ENCODE results near the gene CYP4F8.
"Not testable (repeated sequence)": the region's sequence is repeated elsewhere in the genome, so short reads cannot be mapped to it uniquely, and the experiment has no call there.

The CYP4F8 gene

GRCh38 chr19:15644066-15644741 is 29.2 kb downstream of the CYP4F8 start:
- TF ChIP-seq, protein P1, sequence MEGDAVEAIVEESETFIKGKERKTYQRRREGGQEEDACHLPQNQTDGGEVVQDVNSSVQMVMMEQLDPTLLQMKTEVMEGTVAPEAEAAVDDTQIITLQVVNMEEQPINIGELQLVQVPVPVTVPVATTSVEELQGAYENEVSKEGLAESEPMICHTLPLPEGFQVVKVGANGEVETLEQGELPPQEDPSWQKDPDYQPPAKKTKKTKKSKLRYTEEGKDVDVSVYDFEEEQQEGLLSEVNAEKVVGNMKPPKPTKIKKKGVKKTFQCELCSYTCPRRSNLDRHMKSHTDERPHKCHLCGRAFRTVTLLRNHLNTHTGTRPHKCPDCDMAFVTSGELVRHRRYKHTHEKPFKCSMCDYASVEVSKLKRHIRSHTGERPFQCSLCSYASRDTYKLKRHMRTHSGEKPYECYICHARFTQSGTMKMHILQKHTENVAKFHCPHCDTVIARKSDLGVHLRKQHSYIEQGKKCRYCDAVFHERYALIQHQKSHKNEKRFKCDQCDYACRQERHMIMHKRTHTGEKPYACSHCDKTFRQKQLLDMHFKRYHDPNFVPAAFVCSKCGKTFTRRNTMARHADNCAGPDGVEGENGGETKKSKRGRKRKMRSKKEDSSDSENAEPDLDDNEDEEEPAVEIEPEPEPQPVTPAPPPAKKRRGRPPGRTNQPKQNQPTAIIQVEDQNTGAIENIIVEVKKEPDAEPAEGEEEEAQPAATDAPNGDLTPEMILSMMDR (conservative IDR thresholded peaks at IDR 0.05; ENCODE audit: low read length), result no peak
- no peak overlapping the region for H3K4me3 ChIP-seq (ENCODE audit: low read length)
- no peak for DNase-seq (ENCODE audit: low read depth)

DNA sequence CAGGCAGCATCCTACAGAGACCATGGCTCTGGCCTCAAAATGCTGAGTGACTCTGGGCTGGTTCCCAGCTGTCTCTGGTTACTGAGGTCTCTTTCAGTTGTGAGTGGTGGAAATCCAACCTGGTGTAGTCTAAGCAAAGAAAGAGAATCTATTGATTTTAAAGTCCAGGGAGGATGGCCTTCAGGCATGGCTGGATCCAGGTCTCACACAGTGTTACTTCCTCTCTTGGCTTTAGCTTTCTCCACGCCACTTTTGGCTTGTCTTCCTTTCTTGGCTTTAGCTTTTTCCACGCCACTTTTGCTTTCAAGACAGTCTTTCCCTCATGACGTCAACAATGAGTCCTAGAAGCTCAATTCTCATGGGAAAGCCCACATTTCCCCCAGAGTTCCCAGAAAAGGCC is 29.8 kb downstream of the CYP4F8 start:
- H3K4me3 ChIP-seq (ENCODE audit: low read length), result no peak overlapping the region
- DNase-seq (ENCODE audit: low read depth), result no peak
- TF ChIP-seq, protein P1 (conservative IDR thresholded peaks at IDR 0.05; ENCODE audit: low read length), result no peak

DNA sequence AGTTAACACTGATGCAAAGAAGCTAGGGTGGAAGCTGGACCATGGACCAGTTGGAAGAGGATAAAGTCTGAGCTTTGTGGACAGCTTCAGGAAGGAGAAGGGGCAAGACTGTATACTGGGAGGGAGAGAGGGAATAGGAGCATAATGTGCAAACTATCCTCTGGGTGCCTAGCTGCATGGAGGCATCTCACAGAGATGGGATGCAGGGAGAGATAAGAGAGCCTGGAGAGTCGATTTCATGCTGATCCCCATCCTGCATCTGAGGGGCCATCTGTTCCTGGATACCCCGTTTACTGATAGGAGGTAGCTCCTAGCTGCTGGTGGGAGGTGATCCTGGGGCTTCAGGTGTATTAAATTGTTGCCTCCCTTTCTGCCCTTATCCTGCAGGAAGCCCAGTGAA is 34.5 kb downstream of the CYP4F8 start:
- no peak overlapping the region for H3K4me3 ChIP-seq (ENCODE audit: low read length)
- DNase-seq (ENCODE audit: low read depth), result no peak
- TF ChIP-seq, protein P1 (conservative IDR thresholded peaks at IDR 0.05; ENCODE audit: low read length), result no peak

GRCh38 chr19:15650123-15650522 is 35.1 kb downstream of the CYP4F8 start:
- not testable (repeated sequence) for DNase-seq (ENCODE audit: low read depth); H3K4me3 ChIP-seq (ENCODE audit: low read length)

GRCh38 chr19:15651791-15652190 is 36.8 kb downstream of the CYP4F8 start:
- H3K4me3 ChIP-seq (ENCODE audit: low read length), result no peak overlapping the region
- TF ChIP-seq, protein P1 (conservative IDR thresholded peaks at IDR 0.05; ENCODE audit: low read length), result no peak
- DNase-seq (ENCODE audit: low read depth), result no peak

DNA sequence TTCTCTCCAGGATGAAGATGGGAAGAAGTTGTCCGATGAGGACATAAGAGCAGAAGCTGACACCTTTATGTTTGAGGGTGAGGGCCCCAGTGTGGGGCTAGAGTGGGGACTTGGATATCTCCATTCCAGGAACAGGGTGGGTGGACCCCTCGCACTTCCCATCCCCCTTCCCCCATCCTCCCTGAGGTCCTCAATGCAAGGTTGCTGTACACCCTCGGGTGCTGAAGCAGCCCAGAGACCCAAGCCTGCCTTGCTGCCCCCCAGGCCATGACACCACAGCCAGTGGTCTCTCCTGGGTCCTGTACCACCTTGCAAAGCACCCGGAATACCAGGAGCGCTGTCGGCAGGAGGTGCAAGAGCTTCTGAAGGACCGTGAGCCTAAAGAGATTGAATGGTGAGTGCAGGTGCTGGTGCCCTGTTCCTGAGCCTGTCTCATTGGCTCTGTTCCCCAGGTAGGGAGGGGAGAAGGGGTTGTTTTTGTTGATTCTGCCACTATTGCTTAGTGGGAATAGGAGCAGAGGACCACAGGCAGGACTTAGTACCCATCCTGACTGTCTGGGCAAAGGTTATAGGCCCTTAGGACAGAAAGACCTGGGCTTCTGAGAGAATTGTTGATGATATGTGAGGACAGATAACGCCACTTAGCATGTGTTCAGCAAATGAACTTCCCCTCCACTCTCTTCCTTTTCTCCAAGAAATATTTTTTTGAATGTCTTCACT is 37.7 kb downstream of the CYP4F8 start:
- DNase-seq (ENCODE audit: low read depth), result no peak
- H3K4me3 ChIP-seq (ENCODE audit: low read length), result no peak overlapping the region
- TF ChIP-seq, protein P1 (conservative IDR thresholded peaks at IDR 0.05; ENCODE audit: low read length), result no peak

- TF ChIP-seq, protein P1 (conservative IDR thresholded peaks at IDR 0.05; ENCODE audit: low read length), result no peak
- DNase-seq (ENCODE audit: low read depth), result no peak
- H3K4me3 ChIP-seq (ENCODE audit: low read length), result no peak overlapping the region
These were observed 41.4 kb downstream of the CYP4F8 start for GRCh38 chr19:15656467-15656866.
